T-helper 1 cell treated with Interleukin-12 subunit alpha and Interleukin-12 subunit beta and Interleukin-4 antibody, amounts not matched to agents 30 ng/mL and 1 ng/mL, for 36 hours (primary cell): Measurements from ENCODE around the gene RNF43. TPM values are rescaled to one million over a fixed set of nuclear protein-coding genes. Genes with fewer than 3 reads are reported as not detected.
"Not testable (repeated sequence)": the region's sequence is repeated elsewhere in the genome, so short reads cannot be mapped to it uniquely, and the experiment has no call there.

Experiments
- intact Hi-C: fragments of 100-400 bp; cut with micrococcal nuclease; formaldehyde crosslinking; loops from one replicate; pipeline ENCODE4 v1.15.1; 2024
- total RNA-seq: library from RNA; stranded (reverse); gene quantifications from 2 replicates; pipeline ENCODE4 v1.2.3, GENCODE V29; 2022

RNF43 gene
- total RNA-seq, 1 donor from 2014 or later, result 0.17 TPM

GRCh38 chr17:58410714-58411407, 6.5 kb downstream of the RNF43 start:
- intact Hi-C loops, result no loop called here

GRCh38 chr17:58409432-58409831, 7.9 kb downstream of the RNF43 start:
- intact Hi-C loops, result no loop called here

- intact Hi-C loops, result no loop called here
These were observed 14.0 kb downstream of the RNF43 start for GRCh38 chr17:58403311-58403710.

- intact Hi-C loops, result no loop called here
These were observed 14.7 kb downstream of the RNF43 start for GRCh38 chr17:58402679-58403078.

GRCh38 chr17:58402047-58402446, 15.3 kb downstream of the RNF43 start:
- intact Hi-C loops, result no loop called here

GRCh38 chr17:58401287-58401686, 16.0 kb downstream of the RNF43 start:
- intact Hi-C loops, result no loop called here

- intact Hi-C loops, result no loop called here
These were observed 16.5 kb downstream of the RNF43 start for GRCh38 chr17:58400826-58401225.

- intact Hi-C loops, result no loop called here
These were observed 17.4 kb downstream of the RNF43 start for GRCh38 chr17:58399974-58400373.

- intact Hi-C loops, result no loop called here
These were observed 18.6 kb downstream of the RNF43 start for GRCh38 chr17:58398574-58399266.

GRCh38 chr17:58397421-58397820, 19.9 kb downstream of the RNF43 start:
- intact Hi-C loops, result not testable (repeated sequence)

- intact Hi-C loops, result no loop called here
These were observed 21.2 kb downstream of the RNF43 start for GRCh38 chr17:58396173-58396572.

- intact Hi-C loops, result no loop called here
These were observed 22.7 kb downstream of the RNF43 start for GRCh38 chr17:58394534-58395223.

- intact Hi-C loops, result no loop called here
These were observed 25.9 kb downstream of the RNF43 start for GRCh38 chr17:58391302-58391984.

GRCh38 chr17:58390884-58391283, 26.4 kb downstream of the RNF43 start:
- intact Hi-C loops, result no loop called here

GRCh38 chr17:58388302-58389190, 28.8 kb downstream of the RNF43 start:
- intact Hi-C loops, result no loop called here

- intact Hi-C loops, result no loop called here
These were observed 29.5 kb downstream of the RNF43 start for GRCh38 chr17:58387834-58388233.

GRCh38 chr17:58386708-58387107, 30.6 kb downstream of the RNF43 start:
- intact Hi-C loops, result no loop called here

- intact Hi-C loops, result no loop called here
These were observed 31.9 kb downstream of the RNF43 start for GRCh38 chr17:58385359-58385899.

- intact Hi-C loops, result no loop called here
These were observed 32.4 kb downstream of the RNF43 start for GRCh38 chr17:58384897-58385296.

- intact Hi-C loops, result no loop called here
These were observed 33.4 kb downstream of the RNF43 start for GRCh38 chr17:58383892-58384462.
